Eye (tissue), 1 donor: ENCODE results near the gene CTBP1.

ENCODE experiments used
- DNase-seq: peaks from one replicate; pipeline ENCODE4 v3.0.0-alpha.2; 2015

CTBP1 gene

DNA sequence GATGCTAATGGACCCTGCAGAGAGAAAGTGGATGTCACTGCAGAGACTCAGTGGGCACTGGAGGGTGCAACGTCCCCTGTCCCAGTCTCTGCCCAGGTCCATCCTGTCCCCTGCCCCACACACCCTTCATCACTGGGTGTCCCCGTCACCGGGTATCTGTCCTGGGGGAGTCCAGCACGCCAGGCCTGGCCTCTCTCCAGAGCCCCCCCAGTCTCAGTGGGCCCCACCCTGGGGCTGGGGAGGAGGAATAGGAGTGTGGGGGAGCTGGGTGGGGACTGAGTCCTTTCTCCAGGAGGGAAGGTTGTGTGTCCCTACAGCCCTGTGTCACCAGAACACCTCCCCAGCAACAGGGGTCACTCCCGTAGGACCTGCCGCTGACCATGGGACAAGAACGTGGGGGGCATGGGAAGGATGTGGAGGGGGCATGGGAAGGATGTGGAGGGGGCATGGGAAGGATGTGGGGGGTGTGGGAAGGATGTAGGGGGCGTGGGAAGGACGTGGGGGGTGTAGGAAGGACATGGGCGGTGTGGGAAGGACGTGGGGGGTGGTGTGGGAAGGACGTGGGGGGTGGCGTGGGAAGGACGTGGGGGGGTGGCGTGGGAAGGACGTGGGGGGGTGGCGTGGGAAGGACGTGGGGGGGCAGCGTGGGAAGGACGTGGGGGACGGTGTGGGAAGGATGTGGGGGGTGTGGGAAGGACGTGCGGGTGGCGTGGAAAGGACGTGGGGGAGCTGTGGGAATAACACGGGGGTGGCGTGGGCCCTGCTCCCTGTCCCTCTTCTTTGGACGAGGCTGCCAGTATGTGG is 55.5 kb downstream of the CTBP1 start:
- no peak for DNase-seq

DNA sequence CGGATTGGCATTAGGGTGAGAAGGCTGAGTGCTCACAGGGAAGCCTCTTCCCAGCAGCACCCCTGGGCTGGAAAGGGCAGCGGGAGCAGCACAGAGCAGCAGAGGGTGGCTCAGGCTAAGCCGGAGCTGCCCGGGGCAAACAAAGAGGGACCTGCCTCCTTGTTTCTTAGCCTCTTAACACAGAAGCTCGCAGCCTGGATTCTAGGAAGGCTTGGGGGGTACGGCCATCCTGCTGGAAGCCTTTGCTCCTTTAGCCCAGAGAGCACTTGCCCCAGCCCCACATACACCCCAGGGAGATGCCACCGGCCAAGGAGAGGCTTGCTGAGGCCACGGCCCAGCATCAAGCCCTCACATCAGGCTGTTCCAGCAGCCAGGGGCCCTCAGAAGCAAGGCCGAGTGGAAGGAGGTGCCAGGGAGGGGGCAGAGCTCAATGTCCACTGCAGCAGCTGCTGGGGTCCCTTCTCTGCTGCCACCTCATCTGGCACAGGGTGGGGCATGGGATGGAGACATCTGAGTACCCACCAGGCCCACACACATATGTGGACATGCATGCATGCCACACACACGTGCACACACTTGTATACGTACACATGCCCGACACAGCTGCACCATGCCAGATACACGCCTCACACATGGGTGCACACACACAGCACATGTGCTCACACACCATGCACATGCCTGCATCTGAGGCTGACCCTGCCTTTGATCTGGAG is 56.3 kb downstream of the CTBP1 start:
- DNase-seq = no peak

- peak; percentile 78 for DNase-seq
These were observed 56.8 kb downstream of the CTBP1 start for GRCh38 chr4:1192091-1192492.

GRCh38 chr4:1191621-1192020 is 57.3 kb downstream of the CTBP1 start:
- no peak for DNase-seq

DNA sequence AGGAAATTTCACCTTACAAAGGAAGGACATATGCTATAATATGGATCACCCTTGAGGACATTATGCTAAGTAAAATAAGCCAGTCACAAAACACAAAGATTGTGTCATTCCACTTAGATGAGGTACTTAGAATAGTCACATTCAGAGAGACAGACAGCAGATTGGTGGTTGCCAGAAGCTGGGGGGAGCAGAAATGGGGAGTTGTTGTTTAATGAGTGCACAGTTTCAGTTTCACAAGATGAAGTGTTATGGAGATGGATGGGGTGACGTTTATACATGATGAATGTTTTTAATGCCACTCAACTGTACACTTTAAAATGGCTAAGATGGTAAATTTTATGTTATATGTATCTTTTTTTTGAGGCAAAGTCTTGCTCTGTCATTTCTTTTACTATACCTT is 61.7 kb downstream of the CTBP1 start:
- DNase-seq = no peak

- DNase-seq = no peak
These were observed 64.8 kb downstream of the CTBP1 start for GRCh38 chr4:1183985-1184773.

- no peak for DNase-seq
These were observed 66.6 kb downstream of the CTBP1 start for GRCh38 chr4:1182313-1182712.

- no peak for DNase-seq
These were observed 68.3 kb downstream of the CTBP1 start for GRCh38 chr4:1180663-1181062.

DNA sequence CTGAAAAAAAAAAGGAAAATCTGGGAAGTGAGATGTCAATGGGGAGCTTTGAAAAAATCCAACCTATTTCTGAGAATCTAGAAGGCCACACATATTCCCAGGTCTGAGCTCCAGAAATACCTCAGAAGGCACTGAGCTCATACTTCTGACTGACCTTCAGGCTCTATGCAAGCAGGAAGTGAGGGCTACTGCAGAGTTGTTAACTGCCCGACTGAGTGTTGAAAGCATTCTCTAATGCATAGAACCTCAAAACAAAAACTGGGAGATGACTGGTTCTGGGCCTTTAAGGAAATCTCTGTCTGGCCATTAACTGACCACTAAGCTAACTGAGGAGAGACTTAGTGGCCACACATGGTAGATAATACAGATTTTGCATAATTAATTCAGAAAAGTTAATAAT is 69.0 kb downstream of the CTBP1 start:
- DNase-seq = no peak

DNA sequence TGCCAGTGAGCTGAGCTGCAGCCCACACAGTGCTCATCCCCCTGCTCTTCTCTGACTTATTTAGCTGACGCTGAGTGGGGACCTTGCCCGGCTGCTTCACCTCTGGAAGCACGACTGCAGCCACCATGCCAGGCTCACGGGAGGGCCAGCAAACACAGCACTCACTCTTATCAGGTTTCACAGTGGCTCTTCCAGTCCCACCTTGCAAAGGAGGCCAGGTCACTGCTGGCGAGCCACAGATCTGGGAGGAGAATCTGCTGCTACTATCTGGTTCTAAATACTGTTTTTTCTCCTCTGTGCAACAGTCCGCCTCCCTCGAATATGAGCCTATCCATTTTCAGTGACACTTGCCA is 69.9 kb downstream of the CTBP1 start:
- DNase-seq = no peak

- DNase-seq = no peak
These were observed 70.4 kb downstream of the CTBP1 start for GRCh38 chr4:1178300-1179088.

GRCh38 chr4:1177274-1178141 is 71.4 kb downstream of the CTBP1 start:
- no peak for DNase-seq

GRCh38 chr4:1176398-1177273 is 72.3 kb downstream of the CTBP1 start:
- no peak for DNase-seq

- no peak for DNase-seq
These were observed 73.2 kb downstream of the CTBP1 start for GRCh38 chr4:1175635-1176229.

DNA sequence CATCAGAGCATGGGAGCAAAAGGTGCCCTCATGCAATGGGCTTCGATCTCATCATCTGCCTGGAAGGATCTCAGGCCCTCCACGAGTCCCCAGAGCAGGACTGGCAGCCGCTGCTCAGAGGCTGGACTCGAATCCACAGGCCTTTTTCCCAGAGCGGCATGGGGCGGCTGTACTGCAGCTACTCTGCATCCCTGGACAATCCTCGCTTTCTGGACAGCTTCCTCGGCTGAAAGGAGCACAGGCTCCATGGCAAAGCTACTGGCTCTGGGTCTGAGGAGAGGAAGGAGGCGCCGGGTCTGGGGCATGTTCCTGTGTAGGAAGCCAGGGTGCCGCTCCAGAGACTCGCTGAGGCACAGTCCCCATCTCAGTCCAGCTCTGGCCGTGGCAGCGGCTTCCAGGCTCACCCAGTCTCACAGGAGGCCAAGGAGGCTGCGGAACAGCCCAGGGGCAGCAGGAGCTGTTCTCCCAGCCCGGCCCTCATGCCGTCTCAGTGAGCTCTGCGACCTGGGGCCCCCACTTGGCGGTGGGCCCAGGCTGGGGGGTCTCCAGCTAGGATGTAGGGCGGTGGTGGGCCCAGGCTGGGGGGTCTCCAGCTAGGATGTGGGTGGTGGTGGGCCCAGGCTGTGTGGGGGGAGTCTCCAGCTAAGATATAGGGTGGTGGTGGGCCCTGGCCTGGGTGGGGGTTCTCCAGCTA is 73.8 kb downstream of the CTBP1 start:
- no peak for DNase-seq

DNA sequence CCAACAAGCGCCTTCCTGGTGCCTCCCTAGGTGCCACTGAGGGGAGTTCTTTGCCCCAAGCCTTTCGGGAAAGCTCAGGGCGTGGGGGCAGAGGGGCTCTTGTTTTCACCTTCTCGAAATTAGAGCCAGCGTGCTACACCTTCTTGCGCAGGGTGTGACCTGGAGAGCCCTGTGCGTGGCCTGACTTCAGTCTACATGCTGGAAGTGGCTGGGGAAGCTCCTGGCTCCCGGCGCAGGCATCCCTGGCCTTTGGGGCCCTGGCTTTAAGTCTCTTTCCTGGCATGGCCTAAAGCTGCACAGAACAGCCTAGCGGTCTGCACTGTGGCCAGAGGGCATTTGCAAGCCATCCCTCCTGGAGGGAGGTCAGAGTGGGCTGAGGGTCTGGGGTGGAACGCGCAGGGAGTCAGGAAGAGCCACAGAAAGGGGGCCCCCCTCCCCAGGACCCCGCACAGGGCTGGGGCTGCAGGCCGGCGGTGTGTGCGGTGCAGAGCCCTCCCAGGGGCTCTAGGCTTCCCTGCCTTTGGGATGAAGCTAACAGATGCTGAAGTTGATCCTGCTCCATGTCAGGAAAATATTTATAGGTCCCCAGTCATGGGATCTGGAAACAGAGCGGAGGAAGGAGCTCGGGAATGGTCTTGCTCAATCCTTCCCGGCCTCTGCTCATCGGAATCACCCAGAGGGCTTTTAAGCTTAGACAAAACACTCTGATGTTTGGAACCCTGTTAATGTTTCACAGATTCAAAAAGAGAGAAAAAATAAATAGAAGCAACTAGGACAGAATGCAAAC is 75.8 kb downstream of the CTBP1 start:
- peak; percentile 61 for DNase-seq

DNA sequence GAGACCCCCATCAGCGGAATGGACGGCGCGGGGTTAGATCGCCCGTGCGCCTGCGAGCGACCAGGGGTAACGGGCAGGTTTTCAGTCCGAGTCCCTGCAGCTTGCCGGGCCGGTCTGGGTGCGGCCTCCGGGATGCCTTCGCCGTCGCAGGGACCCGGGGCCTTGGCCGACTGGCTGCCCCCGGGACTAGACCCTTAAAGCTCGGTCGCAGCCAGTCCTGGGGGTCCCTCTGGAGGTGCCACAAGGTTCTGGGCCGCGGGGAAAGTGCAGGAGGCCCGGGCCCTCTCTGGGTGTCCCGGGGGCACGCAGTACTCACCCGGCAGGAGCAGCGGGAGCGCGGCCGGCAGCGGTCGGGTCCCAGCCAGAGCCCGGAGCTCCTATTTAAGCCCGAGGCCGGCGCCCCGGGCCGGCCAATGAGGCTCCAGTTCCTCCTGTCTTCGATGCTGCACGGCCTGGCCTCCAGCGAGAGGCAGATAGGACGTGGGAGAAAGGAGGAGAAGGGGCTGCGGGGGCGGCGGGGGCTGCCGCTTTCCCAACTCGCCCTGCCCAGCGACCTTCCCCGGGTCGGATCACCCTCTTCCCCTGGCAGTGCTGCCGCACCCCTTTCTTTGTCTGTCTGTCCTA is 76.6 kb downstream of the CTBP1 start, which contains the start of gene SPON2:
Gene SPON2 (minus strand): TSS at position 356 of the 624 bp plus-strand sequence.
- DNase-seq = peak; percentile 54
